Measurements from ENCODE around the gene SPEN. TPM values are rescaled to one million over a fixed set of nuclear protein-coding genes. Genes with fewer than 3 reads are reported as not detected.

The SPEN gene
- polyA plus RNA-seq, 1 of the 3 experiments (the other 2 are of a cell fraction): 6.1 TPM

DNA sequence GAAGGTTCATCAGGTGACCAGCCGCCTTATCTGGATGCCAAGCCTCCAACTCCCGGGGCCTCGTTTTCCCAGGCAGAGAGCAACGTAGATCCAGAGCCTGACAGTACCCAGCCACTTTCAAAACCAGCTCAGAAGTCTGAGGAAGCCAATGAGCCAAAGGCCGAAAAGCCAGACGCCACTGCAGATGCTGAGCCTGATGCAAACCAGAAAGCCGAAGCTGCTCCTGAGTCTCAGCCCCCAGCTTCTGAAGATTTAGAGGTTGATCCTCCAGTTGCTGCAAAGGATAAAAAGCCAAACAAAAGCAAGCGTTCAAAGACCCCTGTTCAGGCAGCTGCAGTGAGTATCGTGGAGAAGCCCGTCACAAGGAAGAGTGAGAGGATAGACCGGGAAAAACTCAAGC is 83.9 kb downstream of the SPEN start (continued):
- TF ChIP-seq NRF1 (IDR thresholded peaks at IDR 0.05; ENCODE audit: low read depth, low read length) (no peak), ELF1 (IDR thresholded peaks at IDR 0.05) (no peak), YY1 (IDR thresholded peaks at IDR 0.05; ENCODE audit: low read depth) (no peak), MXI1 (IDR thresholded peaks at IDR 0.05; ENCODE audit: low read depth, low read length) (no peak)

GRCh38 chr1:15931884-15932283 is 84.4 kb downstream of the SPEN start:
- H3K9me3 ChIP-seq: no peaks in the 10 kb centered on the region
- no peak overlapping the region for H2AFZ ChIP-seq (ENCODE audit: low read depth)
- no peak overlapping the region for H3K4me3 ChIP-seq (ENCODE audit: low read depth in 2 of 2, low read length in 1 of 2)
- no peak overlapping the region for H3K9ac ChIP-seq
- WGBS (ENCODE audit: low lambda C conversion rate): 96% methylated on average over 19 of the region's 19 CpGs
- ChIA-PET CTCF (interaction anchor here (0.6 to 1.2 kb wide), 3 partner anchors 12 to 181 kb away, joined by 3 read pairs; no protein-coding TSS in a partner anchor), POLR2A (no interaction called here)
- H3K27me3 ChIP-seq (ENCODE audit: insufficient read depth): no peaks in the 10 kb centered on the region
- DNase-seq: no peak
- no peak overlapping the region for H3K4me2 ChIP-seq
- H3F3A ChIP-seq (replicated peaks; ENCODE audit: insufficient read depth): no peaks in the 10 kb centered on the region
- H3K9me2 ChIP-seq: no peaks in the 10 kb centered on the region
- TF ChIP-seq FOSL2 (IDR thresholded peaks at IDR 0.05; ENCODE audit: borderline replicate concordance, low read depth): no peak
- no peak for TF ChIP-seq NRF1 (IDR thresholded peaks at IDR 0.05; ENCODE audit: low read depth, low read length)
- no peak overlapping the region; a peak in 1 of 4 replicates for H3K27ac ChIP-seq (ENCODE audit: low read depth in 2 of 2, low read length in 1 of 2)
- H3K36me3 ChIP-seq (replicated peaks in 1 of 2; ENCODE audit: control insufficient read depth in 1 of 2, insufficient read depth in 2 of 2, low read length in 1 of 2): peaks cover 49 to 81% of the 10 kb centered on the region in 2 experiments
- H3K4me1 ChIP-seq (ENCODE audit: control insufficient read depth in 1 of 2, insufficient read depth in 2 of 2, low read depth in 1 of 2, low read length in 1 of 2): peaks cover 0 to 3% of the 10 kb centered on the region in 2 experiments; a peak in 1 of 4 replicates
- peaks cover 31% of the 10 kb centered on the region; the same call in 1 of the 2 replicates for H3K79me2 ChIP-seq (ENCODE audit: insufficient read depth)
- H4K20me1 ChIP-seq (ENCODE audit: insufficient read depth): no peaks in the 10 kb centered on the region

DNA sequence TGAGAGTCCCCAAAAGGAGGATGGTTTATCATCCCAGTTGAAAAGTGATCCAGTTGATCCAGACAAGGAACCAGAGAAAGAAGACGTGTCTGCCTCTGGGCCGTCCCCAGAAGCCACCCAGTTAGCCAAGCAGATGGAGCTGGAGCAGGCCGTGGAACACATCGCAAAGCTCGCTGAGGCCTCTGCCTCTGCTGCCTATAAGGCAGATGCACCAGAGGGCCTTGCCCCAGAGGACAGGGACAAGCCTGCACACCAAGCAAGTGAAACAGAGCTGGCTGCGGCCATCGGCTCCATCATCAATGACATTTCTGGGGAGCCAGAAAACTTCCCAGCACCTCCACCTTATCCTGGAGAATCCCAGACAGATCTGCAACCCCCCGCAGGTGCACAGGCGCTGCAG is 85.1 kb downstream of the SPEN start:
- Histone ChIP-seq H3K4me3 (ENCODE audit: low read depth in 2 of 2, low read length in 1 of 2) (no peak overlapping the region), H3K4me1 (ENCODE audit: control insufficient read depth in 1 of 2, insufficient read depth in 2 of 2, low read depth in 1 of 2, low read length in 1 of 2) (peaks cover 0 to 11% of the 10 kb centered on the region in 2 experiments; a peak in 1 of 4 replicates), H3K9me3 (no peaks in the 10 kb centered on the region), H3K4me2 (no peak overlapping the region), H4K20me1 (ENCODE audit: insufficient read depth) (no peaks in the 10 kb centered on the region), H3K9ac (no peak overlapping the region), H3K79me2 (ENCODE audit: insufficient read depth) (peaks cover 26% of the 10 kb centered on the region; the same call in 1 of the 2 replicates), H3K27ac (ENCODE audit: low read depth in 2 of 2, low read length in 1 of 2) (no peak overlapping the region), H3K27me3 (ENCODE audit: insufficient read depth) (no peaks in the 10 kb centered on the region), H3F3A (replicated peaks; ENCODE audit: insufficient read depth) (peaks cover under 1% of the 10 kb centered on the region), H3K9me2 (no peaks in the 10 kb centered on the region), H2AFZ (ENCODE audit: low read depth) (no peak overlapping the region), H3K36me3 (replicated peaks in 1 of 2; ENCODE audit: control insufficient read depth in 1 of 2, insufficient read depth in 2 of 2, low read length in 1 of 2) (peaks cover 45 to 80% of the 10 kb centered on the region in 2 experiments)
- DNase-seq: no peak
- 95% methylated on average over 7 of the region's 9 CpGs for WGBS (ENCODE audit: low lambda C conversion rate)
- no peak for TF ChIP-seq IRF3 (IDR thresholded peaks at IDR 0.05; ENCODE audit: low read depth, low read length)
- TF ChIP-seq FOXJ3 (CRISPR knock-in tag; IDR thresholded peaks at IDR 0.05): no peak
- no peak for TF ChIP-seq RFX5 (IDR thresholded peaks at IDR 0.05; ENCODE audit: low read length)
- no peak for TF ChIP-seq GABPA (IDR thresholded peaks at IDR 0.05; ENCODE audit: low read depth)
- no peak for TF ChIP-seq TAF1 (IDR thresholded peaks at IDR 0.05; ENCODE audit: borderline replicate concordance, low read depth, low read length)
- no peak for TF ChIP-seq SMC3 (IDR thresholded peaks at IDR 0.05; ENCODE audit: low read depth, low read length)
- no peak for TF ChIP-seq MXI1 (IDR thresholded peaks at IDR 0.05; ENCODE audit: low read depth, low read length)
- TF ChIP-seq, protein P1, sequence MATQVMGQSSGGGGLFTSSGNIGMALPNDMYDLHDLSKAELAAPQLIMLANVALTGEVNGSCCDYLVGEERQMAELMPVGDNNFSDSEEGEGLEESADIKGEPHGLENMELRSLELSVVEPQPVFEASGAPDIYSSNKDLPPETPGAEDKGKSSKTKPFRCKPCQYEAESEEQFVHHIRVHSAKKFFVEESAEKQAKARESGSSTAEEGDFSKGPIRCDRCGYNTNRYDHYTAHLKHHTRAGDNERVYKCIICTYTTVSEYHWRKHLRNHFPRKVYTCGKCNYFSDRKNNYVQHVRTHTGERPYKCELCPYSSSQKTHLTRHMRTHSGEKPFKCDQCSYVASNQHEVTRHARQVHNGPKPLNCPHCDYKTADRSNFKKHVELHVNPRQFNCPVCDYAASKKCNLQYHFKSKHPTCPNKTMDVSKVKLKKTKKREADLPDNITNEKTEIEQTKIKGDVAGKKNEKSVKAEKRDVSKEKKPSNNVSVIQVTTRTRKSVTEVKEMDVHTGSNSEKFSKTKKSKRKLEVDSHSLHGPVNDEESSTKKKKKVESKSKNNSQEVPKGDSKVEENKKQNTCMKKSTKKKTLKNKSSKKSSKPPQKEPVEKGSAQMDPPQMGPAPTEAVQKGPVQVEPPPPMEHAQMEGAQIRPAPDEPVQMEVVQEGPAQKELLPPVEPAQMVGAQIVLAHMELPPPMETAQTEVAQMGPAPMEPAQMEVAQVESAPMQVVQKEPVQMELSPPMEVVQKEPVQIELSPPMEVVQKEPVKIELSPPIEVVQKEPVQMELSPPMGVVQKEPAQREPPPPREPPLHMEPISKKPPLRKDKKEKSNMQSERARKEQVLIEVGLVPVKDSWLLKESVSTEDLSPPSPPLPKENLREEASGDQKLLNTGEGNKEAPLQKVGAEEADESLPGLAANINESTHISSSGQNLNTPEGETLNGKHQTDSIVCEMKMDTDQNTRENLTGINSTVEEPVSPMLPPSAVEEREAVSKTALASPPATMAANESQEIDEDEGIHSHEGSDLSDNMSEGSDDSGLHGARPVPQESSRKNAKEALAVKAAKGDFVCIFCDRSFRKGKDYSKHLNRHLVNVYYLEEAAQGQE (IDR thresholded peaks at IDR 0.05; ENCODE audit: low read depth, low read length): no peak
- TF ChIP-seq ELF1 (IDR thresholded peaks at IDR 0.05): no peak
- TF ChIP-seq CHD2 (IDR thresholded peaks at IDR 0.05; ENCODE audit: low read length, partially characterized antibody): no peak
- no peak for TF ChIP-seq GATA2 (CRISPR knock-in tag; IDR thresholded peaks at IDR 0.05)
- no peak for TF ChIP-seq POLR2AphosphoS5 (IDR thresholded peaks at IDR 0.05; ENCODE audit: low read depth, low read length)
- TF ChIP-seq RAD21 (IDR thresholded peaks at IDR 0.05; ENCODE audit: low read length): no peak
- TF ChIP-seq, protein P2, sequence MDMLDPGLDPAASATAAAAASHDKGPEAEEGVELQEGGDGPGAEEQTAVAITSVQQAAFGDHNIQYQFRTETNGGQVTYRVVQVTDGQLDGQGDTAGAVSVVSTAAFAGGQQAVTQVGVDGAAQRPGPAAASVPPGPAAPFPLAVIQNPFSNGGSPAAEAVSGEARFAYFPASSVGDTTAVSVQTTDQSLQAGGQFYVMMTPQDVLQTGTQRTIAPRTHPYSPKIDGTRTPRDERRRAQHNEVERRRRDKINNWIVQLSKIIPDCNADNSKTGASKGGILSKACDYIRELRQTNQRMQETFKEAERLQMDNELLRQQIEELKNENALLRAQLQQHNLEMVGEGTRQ (IDR thresholded peaks at IDR 0.05; ENCODE audit: borderline replicate concordance, low read depth, low read length): no peak
- no peak for TF ChIP-seq TEAD4 (IDR thresholded peaks at IDR 0.05; ENCODE audit: borderline replicate concordance, insufficient read depth)
- TF ChIP-seq EZH2phosphoT487 (IDR thresholded peaks at IDR 0.05; ENCODE audit: borderline replicate concordance, low read depth): no peak
- TF ChIP-seq JUND (IDR thresholded peaks at IDR 0.05): no peak
- no peak for TF ChIP-seq NRF1 (IDR thresholded peaks at IDR 0.05; ENCODE audit: low read depth, low read length)
- ChIA-PET CTCF (interaction anchor here (0.7 kb wide), 1 partner anchor 10 kb away, joined by 3 read pairs; no protein-coding TSS in a partner anchor), POLR2A (interaction anchor here (0.5 kb wide), 1 partner anchor 29 kb away, joined by 3 read pairs; no protein-coding TSS in a partner anchor)
